Stimulated activated CD8-positive, alpha-beta memory T cell treated with anti-CD3 and anti-CD28 coated beads, Interleukin-4, amount 100 ng/mL, for 24 hours (primary cell): ENCODE results near the gene MAST2.

Experiments used
- DNase-seq: peaks from one replicate; pipeline ENCODE4 v3.0.0-alpha.2; 2020; ENCODE audit warnings: low read depth

Gene MAST2

DNA sequence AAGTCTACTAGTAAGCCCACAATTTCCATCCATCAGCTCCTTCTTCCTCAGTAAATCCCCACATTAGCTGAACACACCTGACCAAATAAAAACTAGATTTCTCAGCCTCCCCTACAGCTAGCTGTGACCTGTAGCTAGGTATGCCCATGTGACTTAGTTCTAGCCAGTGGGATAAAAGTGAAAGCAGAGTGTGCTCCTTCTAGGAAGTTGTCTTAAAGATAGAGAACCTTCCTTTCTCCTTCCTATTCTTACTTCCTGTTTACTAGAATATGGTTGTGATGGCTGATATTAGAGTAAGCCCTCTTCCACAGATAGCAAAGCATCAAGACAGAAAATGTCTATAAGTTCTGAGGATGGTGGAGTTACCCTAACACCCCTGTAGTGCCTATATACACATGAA, 262.0 kb downstream of the MAST2 start:
- DNase-seq = no peak

DNA sequence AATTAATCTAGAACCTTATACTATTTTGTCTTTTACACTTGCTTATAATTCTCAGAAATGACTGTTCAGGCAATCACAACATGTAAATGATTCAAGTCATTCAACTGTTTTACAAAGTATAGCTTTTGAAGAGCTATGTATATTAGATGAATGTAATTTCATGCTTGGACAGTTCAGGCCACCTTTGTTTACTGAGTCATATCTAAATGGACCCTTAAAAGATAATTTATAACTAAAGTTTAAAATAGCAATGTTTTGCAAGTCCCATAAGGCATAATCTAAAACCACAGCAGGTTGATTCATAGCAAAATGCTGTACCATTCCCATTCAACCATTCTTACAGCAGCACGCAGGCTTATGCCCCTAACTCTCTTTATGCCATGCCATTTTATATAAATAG, 264.2 kb downstream of the MAST2 start:
- no peak for DNase-seq

- no peak for DNase-seq
These were observed 265.1 kb downstream of the MAST2 start for GRCh38 chr1:46068525-46068924.

DNA sequence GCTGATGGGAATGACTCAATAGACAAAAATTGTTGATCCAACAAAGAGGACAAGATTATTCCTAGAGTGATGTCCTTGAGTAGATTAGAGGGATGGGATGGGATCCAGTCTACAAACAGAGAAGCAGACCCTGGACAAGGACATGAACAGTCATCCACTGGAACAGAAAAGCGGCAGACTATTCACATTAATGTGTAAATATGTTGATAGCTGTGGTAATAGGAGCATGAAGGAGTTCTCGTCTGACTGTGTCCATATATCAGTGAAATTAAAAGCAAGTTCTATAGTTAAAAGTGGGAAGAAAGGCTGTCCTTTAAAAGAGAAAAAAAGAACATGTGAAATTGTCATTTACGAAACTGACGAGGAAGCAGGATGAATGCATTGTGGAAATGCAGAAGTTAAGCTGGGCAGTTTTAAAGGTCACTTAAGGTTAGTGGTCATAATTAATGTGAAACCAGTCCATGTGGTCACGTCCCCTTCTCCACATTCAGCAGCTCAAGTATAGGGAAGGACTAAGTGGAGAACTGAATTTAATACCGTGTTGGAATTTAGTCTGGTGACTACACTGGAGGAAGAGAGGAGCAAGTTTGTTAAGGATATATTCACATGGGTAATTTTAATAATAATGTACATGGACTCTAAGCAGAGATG, 266.9 kb downstream of the MAST2 start:
- DNase-seq = no peak

- DNase-seq = no peak
These were observed 269.6 kb downstream of the MAST2 start for GRCh38 chr1:46072975-46073374.

- no peak for DNase-seq
These were observed 272.9 kb downstream of the MAST2 start for GRCh38 chr1:46076343-46076742.

- no peak for DNase-seq
These were observed 274.2 kb downstream of the MAST2 start for GRCh38 chr1:46077644-46078043.

DNA sequence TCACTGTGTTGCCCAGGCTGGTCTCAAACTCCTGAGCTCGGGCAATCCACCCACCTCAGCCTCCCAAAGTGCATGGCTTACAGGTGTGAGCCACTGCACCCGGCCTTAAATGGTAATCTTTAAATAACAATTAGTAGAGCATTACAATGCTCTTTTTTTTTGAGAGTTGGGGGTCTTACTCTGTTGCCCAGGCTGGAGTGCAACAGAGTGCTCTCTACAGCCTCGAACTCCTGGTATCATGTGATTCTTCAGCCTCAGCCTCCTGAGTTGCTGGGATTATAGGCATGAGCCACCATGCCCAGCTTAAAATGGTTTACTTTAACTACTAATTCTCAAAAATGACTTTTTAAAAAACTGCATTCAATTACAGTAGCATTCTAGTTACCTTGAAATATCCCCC, 276.8 kb downstream of the MAST2 start:
- DNase-seq = no peak

GRCh38 chr1:46081206-46081605, 277.8 kb downstream of the MAST2 start:
- no peak for DNase-seq

GRCh38 chr1:46081619-46082018, 278.2 kb downstream of the MAST2 start:
- no peak for DNase-seq

DNA sequence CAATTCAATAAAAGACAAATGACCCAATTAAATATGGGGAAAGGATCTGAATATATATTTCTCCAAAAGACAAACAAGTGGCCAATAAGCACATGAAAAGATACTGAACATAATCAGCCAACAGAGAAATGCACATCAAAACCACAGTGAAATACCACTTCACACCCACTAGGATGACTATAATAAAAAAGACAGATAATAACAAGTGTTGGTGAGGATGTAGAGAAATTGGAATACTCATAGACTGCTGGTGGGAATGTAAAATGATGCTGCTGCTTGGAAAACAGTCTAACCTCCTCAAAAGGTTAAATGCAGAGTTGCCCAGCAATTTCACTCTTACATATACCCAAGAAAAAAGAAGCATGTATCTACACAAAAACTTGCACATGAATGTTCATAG, 280.2 kb downstream of the MAST2 start:
- no peak for DNase-seq

DNA sequence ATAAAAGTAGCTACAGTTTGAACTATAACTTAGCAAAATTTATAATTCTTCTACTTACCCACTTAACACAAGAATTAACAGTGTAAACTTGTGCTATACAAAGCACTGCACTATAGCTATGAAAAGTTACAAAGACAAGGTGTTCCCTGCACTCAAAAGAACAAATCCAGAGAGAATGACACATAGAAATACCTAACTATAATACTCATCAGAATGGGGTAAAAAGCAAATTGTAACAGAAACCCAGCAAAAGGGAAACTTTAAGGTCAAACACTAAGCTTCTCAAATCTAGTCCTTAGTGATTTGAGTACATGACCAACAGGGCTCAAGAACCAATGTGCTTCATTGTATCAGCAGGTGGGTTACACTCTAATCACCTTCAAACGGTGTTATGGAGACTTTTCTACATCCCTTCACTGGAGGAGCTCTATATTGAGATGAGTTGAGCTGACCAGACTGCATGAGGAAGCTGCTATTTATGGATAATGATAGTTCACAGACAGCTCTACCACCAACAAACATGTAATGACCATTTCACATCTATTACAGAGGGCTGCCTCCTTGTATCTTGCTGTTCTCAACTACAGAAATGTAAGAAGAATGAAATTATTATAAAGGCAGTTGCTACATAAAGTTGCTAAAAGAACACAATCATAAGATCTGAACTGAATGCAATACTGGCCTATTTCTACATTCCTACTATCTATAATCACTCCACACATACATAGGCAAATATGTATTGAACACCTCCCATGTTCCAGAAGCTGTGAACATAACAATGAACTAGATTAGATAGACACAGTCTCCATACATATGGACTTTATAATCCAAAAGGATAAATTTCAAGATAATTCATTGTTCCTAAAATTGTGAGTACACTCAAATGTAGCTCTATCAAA, 281.4 kb downstream of the MAST2 start:
- no peak for DNase-seq
